SK-N-SH (cell line): ENCODE results near the gene CSNK1D. TPM values are rescaled to one million over a fixed set of nuclear protein-coding genes. Genes with fewer than 3 reads are reported as not detected.

Experiments
- CTCF ChIP-seq: fragments of 200-600 bp; sonication (generic); IDR thresholded peaks from 2 replicates; pipeline ENCODE4 v1.6.1; 2017; ENCODE audit warnings: antibody characterized with exemption, mild to moderate bottlenecking, moderate library complexity
- ELF1 ChIP-seq: IDR thresholded peaks from 2 replicates; pipeline ENCODE4 v1.4.0; 2012
- EP300 ChIP-seq, 2 experiments: IDR thresholded peaks; 2 replicates each; pipeline versions ENCODE4 v1.4.0 to v1.6.1; 2012; ENCODE audit warnings: borderline replicate concordance in 1 of 2, low read depth in 1 of 2, low read length in 1 of 2
- FOSL2 ChIP-seq: IDR thresholded peaks from 2 replicates; pipeline ENCODE4 v1.4.0; 2012; ENCODE audit warnings: low read depth, mild to moderate bottlenecking, moderate library complexity, borderline replicate concordance
- FOXJ3 ChIP-seq: sonication (generic); formaldehyde crosslinking; IDR thresholded peaks from 2 replicates; pipeline ENCODE4 v1.5.1; 2020; ENCODE audit warnings: mild to moderate bottlenecking, missing genetic modification reagents
- GABPA ChIP-seq: IDR thresholded peaks from 2 replicates; pipeline ENCODE4 v1.4.0; 2012; ENCODE audit warnings: low read depth, mild to moderate bottlenecking
- JUND ChIP-seq: IDR thresholded peaks from 2 replicates; pipeline ENCODE4 v1.4.0; 2012
- MAX ChIP-seq: IDR thresholded peaks from 2 replicates; pipeline ENCODE4 v1.4.0; 2012; ENCODE audit warnings: low read depth
- MEF2A ChIP-seq: IDR thresholded peaks from 2 replicates; pipeline ENCODE4 v1.4.0; 2012; ENCODE audit warnings: low read depth, borderline replicate concordance
- NFIC ChIP-seq: IDR thresholded peaks from 2 replicates; pipeline ENCODE4 v1.4.0; 2012; ENCODE audit warnings: borderline replicate concordance
- NRF1 ChIP-seq: IDR thresholded peaks from 2 replicates; pipeline ENCODE4 v1.6.1; 2012; ENCODE audit warnings: low read depth, mild to moderate bottlenecking, low read length
- POLR2AphosphoS5 ChIP-seq: IDR thresholded peaks from 2 replicates; pipeline ENCODE4 v1.6.1; 2012; ENCODE audit warnings: low read depth, low read length
- REST ChIP-seq: IDR thresholded peaks from 2 replicates; pipeline ENCODE4 v1.6.1; 2012; ENCODE audit warnings: mild to moderate bottlenecking, low read depth, low read length, moderate library complexity
- RFX5 ChIP-seq: IDR thresholded peaks from 2 replicates; pipeline ENCODE4 v1.6.1; 2012; ENCODE audit warnings: mild to moderate bottlenecking, improper control_type of control experiment, low read length
- SIN3A ChIP-seq: IDR thresholded peaks from 2 replicates; pipeline ENCODE4 v1.6.1; 2012; ENCODE audit warnings: low read depth, mild to moderate bottlenecking, low read length, moderate library complexity, borderline replicate concordance
- SMC3 ChIP-seq: IDR thresholded peaks from 2 replicates; pipeline ENCODE4 v1.6.1; 2012; ENCODE audit warnings: low read depth, low read length, improper control_type of control experiment
- TAF1 ChIP-seq: IDR thresholded peaks from 2 replicates; pipeline ENCODE4 v1.6.1; 2012; ENCODE audit warnings: low read depth, mild to moderate bottlenecking, low read length, moderate library complexity, borderline replicate concordance
- TEAD4 ChIP-seq: IDR thresholded peaks from 2 replicates; pipeline ENCODE4 v1.4.0; 2012; ENCODE audit warnings: mild to moderate bottlenecking, borderline replicate concordance; ENCODE audit not compliant: insufficient read depth
- USF1 ChIP-seq: IDR thresholded peaks from 2 replicates; pipeline ENCODE4 v1.4.0; 2012; ENCODE audit warnings: low read depth, borderline replicate concordance
- ZBTB33 ChIP-seq: IDR thresholded peaks from 2 replicates; pipeline ENCODE4 v1.4.0; 2012; ENCODE audit warnings: low read depth, borderline replicate concordance
- polyA plus RNA-seq, 3 experiments: library from polyadenylated mRNA; depleted of rRNA; stranded (reverse); fragments of >200 nt; gene quantifications; 2 replicates each; pipeline ENCODE4 v1.2.3, GENCODE V29; 2012

CSNK1D gene
- polyA plus RNA-seq, 1 of the 3 experiments (the other 2 are of a cell fraction), result 216 TPM

- TF ChIP-seq REST (0 out of 2 replicates have a peak, but pooled peaks have one; percentile 20), SIN3A (0 out of 2 replicates have a peak, but pooled peaks have one; percentile 37), NRF1 (no peak), CTCF (no peak), TEAD4 (no peak), MEF2A (no peak), ELF1 (no peak), MAX (peak; percentile 57; the same call in 1 of the 2 replicates), EP300 (IDR thresholded peaks at IDR 0.05; ENCODE audit: borderline replicate concordance in 1 of 2, low read depth in 1 of 2, low read length in 1 of 2) (no peak; a peak in 1 of 4 replicates), FOXJ3 (no peak), NFIC (no peak), USF1 (no peak), GABPA (no peak), SMC3 (no peak), POLR2AphosphoS5 (no peak), TAF1 (no peak), ZBTB33 (no peak), JUND (peak; percentile 85; the same call in 1 of the 2 replicates), FOSL2 (peak; percentile 97), RFX5 (no peak)
These were observed 68.4 kb downstream of the CSNK1D start (continued) for GRCh38 chr17:82204831-82205719.
